Measurements from ENCODE around the gene SNTB2.

GRCh38 chr16:69236319-69236718 lies 49.4 kb downstream of the SNTB2 start:
- TF ChIP-seq USF1 (IDR thresholded peaks at IDR 0.05) = no peak
- no peak for TF ChIP-seq NFIC (IDR thresholded peaks at IDR 0.05)
- no peak for TF ChIP-seq EP300 (IDR thresholded peaks at IDR 0.05; ENCODE audit: borderline replicate concordance)
- TF ChIP-seq TAF1 (IDR thresholded peaks at IDR 0.05; ENCODE audit: low read depth) = no peak
- TF ChIP-seq REST (IDR thresholded peaks at IDR 0.05; ENCODE audit: low read depth) = no peak
- TF ChIP-seq MAX (IDR thresholded peaks at IDR 0.05) = no peak
- TF ChIP-seq RAD21 (IDR thresholded peaks at IDR 0.05; ENCODE audit: low read depth) = no peak
- no peak for TF ChIP-seq CREB1 (IDR thresholded peaks at IDR 0.05; ENCODE audit: low read depth)
- no peak for TF ChIP-seq EGR1 (IDR thresholded peaks at IDR 0.05)
- no peak for TF ChIP-seq FOXM1 (IDR thresholded peaks at IDR 0.05; ENCODE audit: borderline replicate concordance, low read depth)
- no peak for TF ChIP-seq CEBPB (IDR thresholded peaks at IDR 0.05)
- no peak for TF ChIP-seq YY1 (IDR thresholded peaks at IDR 0.05; ENCODE audit: low read depth)

Data from Ishikawa (cell line).